Rectal smooth muscle tissue (tissue), 1 donor: Measurements from ENCODE around the gene BFSP2.
"Not testable (repeated sequence)": the region's sequence is repeated elsewhere in the genome, so short reads cannot be mapped to it uniquely, and the experiment has no call there.

Experiments
- H3K27ac ChIP-seq: one replicate; pipeline ENCODE4 v1.7.0; 2013; ENCODE audit warnings: low read depth, low read length, inconsistent platforms
- H3K27me3 ChIP-seq: one replicate; pipeline ENCODE4 v1.7.0; 2013; ENCODE audit warnings: low read length; ENCODE audit not compliant: control insufficient read depth, insufficient read depth
- H3K36me3 ChIP-seq: one replicate; pipeline ENCODE4 v1.7.0; 2013; ENCODE audit warnings: low read length; ENCODE audit not compliant: control insufficient read depth, insufficient read depth
- H3K4me1 ChIP-seq: one replicate; pipeline ENCODE4 v1.7.0; 2013; ENCODE audit warnings: low read length; ENCODE audit not compliant: control insufficient read depth, insufficient read depth
- H3K4me3 ChIP-seq: one replicate; pipeline ENCODE4 v1.7.0; 2013; ENCODE audit warnings: low read length
- H3K9ac ChIP-seq: one replicate; pipeline ENCODE4 v1.7.0; 2013; ENCODE audit warnings: low read length

The BFSP2 gene

DNA sequence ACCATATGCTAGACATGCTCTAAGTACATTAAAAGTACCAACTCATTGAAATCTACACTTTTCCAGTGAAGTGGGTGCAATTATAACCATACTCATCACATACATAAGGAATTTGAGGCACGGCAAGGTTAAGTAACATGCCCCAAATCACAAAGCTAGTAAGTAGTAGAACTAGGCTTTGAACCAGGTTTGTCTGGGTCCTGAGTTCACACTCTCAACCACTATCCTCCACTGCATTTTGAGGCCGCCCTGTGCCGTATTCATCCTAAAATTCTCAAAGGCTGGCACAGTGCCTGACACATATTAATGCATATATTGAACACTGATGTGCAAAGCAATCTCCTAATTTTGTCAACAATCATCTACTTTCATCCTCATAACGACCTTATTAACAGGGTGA is 104.9 kb downstream of the BFSP2 start:
- Histone ChIP-seq H3K27ac (no peak overlapping the region), H3K27me3 (no peaks in the 10 kb centered on the region), H3K4me3 (no peak overlapping the region), H3K4me1 (no peaks in the 10 kb centered on the region), H3K36me3 (no peaks in the 10 kb centered on the region), H3K9ac (no peak overlapping the region)

- no peak overlapping the region for H3K4me3 ChIP-seq
- H3K36me3 ChIP-seq: no peaks in the 10 kb centered on the region
- H3K27me3 ChIP-seq: no peaks in the 10 kb centered on the region
- H3K4me1 ChIP-seq: no peaks in the 10 kb centered on the region
- no peak overlapping the region for H3K27ac ChIP-seq
- H3K9ac ChIP-seq: no peak overlapping the region
Measured at GRCh38 chr3:133505813-133506212, 106.0 kb downstream of the BFSP2 start.

DNA sequence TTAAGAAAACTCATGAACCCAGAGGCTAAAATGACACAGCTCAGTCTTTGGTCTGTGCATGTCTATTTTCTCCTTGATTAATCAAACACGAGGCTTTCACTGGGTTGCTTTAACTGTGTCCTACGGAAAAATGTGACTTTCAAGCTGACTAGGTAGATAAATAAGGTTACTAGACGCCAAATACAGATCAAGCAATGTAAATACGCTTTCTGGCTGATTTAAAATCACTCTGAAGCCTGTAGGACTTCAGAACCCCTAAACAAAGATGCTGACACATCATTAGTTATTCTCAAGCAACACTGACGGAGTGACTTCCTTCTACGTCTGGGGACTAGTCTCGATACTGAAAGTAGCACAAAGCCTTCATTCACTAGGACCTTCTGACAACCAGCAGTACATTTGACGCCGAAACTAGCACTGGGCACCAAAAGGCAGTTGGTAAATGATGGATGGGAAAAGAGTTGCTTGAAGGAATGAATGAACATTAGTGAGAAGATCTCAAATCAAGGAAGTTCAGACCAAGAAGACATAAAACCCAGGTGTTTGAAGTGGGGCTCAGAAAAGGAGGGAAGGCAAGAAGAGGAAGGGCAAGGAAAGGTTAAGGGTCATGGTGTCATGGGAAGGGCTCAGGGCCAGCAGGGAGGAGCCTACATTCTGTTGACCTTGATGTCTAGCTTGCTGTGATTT is 106.5 kb downstream of the BFSP2 start:
- H3K27me3 ChIP-seq: no peaks in the 10 kb centered on the region
- no peak overlapping the region for H3K27ac ChIP-seq
- no peak overlapping the region for H3K4me3 ChIP-seq
- no peaks in the 10 kb centered on the region for H3K4me1 ChIP-seq
- H3K36me3 ChIP-seq: no peaks in the 10 kb centered on the region
- H3K9ac ChIP-seq: no peak overlapping the region

- no peaks in the 10 kb centered on the region for H3K27me3 ChIP-seq
- H3K36me3 ChIP-seq: no peaks in the 10 kb centered on the region
- no peaks in the 10 kb centered on the region for H3K4me1 ChIP-seq
- H3K4me3 ChIP-seq: no peak overlapping the region
- no peak overlapping the region for H3K9ac ChIP-seq
- H3K27ac ChIP-seq: no peak overlapping the region
Measured at GRCh38 chr3:133509488-133509887, 109.6 kb downstream of the BFSP2 start.

DNA sequence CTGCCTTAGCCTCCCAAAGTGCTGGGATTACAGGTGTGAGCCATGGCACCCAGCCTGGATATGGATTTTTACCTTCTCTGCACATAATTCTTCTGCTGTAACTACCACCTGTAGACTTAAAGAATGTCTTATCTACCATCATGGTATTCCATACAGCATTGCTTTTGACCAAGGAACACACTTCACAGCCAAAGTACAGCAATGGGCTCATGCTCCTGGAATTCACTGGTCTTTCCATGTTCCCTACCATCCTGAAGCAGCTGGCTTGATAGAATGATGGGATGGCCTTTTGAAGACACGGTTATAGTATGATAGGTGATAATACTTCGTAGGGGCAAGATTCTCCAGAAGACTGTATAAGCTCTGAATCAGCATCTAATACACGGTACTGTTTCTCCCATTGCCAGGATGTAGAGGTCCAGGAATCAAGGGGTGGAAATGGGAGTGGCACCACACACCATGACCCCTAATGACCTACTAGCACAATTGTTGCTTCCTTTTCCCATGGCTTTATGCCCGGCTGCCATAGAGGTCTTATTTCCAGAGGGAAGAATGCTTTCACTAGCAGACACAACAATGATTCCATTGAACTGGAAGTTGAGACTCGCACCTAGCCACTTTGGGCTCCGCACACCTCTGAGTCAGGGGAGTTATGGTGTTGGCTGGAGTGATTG is 112.7 kb downstream of the BFSP2 start:
- no peaks in the 10 kb centered on the region for H3K36me3 ChIP-seq
- H3K27me3 ChIP-seq: no peaks in the 10 kb centered on the region
- no peaks in the 10 kb centered on the region for H3K4me1 ChIP-seq
- H3K4me3 ChIP-seq: no peak overlapping the region
- no peak overlapping the region for H3K9ac ChIP-seq
- H3K27ac ChIP-seq: no peak overlapping the region

GRCh38 chr3:133514418-133514817 is 114.6 kb downstream of the BFSP2 start:
- no peaks in the 10 kb centered on the region for H3K4me1 ChIP-seq
- no peak overlapping the region for H3K4me3 ChIP-seq
- no peak overlapping the region for H3K9ac ChIP-seq
- H3K27me3 ChIP-seq: no peaks in the 10 kb centered on the region
- no peak overlapping the region for H3K27ac ChIP-seq
- no peaks in the 10 kb centered on the region for H3K36me3 ChIP-seq

DNA sequence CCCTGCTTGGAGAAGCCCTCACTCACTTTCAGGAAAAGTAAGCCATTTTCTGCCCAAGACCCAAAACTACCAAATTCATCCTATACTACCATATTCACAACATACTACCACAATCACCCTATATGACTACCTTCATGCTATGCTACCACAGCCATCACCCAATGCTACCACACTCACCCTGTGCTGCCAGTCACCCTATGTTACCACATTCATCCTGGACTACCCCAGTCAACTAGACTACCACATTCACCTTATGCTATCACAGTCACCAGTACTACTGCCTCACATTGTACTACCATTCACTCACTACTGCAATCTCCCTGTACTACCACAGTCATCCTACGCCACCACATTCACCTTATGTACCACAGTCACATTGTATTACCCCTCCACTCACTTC is 115.3 kb downstream of the BFSP2 start:
- H3K36me3 ChIP-seq: no peaks in the 10 kb centered on the region

DNA sequence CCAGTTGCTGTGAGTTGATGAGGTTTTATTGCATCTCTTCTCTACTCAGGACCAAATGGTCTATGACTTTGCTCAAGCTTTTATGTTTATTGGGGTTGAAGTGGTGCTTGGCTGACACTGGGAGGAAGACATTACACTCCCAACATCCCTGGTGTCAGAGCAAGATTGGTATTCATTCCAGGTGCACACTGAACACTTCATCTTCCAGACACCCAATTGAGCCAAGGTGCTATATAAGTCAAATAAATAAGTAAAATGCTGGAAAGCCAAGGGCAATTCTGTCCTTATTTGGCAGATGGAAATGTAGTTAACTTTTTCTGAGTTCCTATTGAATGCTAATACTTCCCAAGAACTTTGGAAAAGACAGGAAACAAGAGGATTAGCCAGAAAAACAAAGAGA is 120.4 kb downstream of the BFSP2 start:
- Histone ChIP-seq H3K36me3 (no peaks in the 10 kb centered on the region), H3K4me3 (no peak overlapping the region), H3K9ac (no peak overlapping the region), H3K4me1 (no peaks in the 10 kb centered on the region), H3K27ac (no peak overlapping the region), H3K27me3 (no peaks in the 10 kb centered on the region)

More for the DNA sequence above, 115.3 kb downstream of the BFSP2 start:
- Histone ChIP-seq H3K9ac (no peak overlapping the region), H3K4me1 (no peaks in the 10 kb centered on the region), H3K27ac (no peak overlapping the region), H3K4me3 (no peak overlapping the region), H3K27me3 (no peaks in the 10 kb centered on the region)

- H3K36me3 ChIP-seq, H3K4me3 ChIP-seq, H3K27me3 ChIP-seq, H3K9ac ChIP-seq, H3K4me1 ChIP-seq, H3K27ac ChIP-seq: not testable (repeated sequence)
Measured at GRCh38 chr3:133520938-133521337, 121.1 kb downstream of the BFSP2 start.

DNA sequence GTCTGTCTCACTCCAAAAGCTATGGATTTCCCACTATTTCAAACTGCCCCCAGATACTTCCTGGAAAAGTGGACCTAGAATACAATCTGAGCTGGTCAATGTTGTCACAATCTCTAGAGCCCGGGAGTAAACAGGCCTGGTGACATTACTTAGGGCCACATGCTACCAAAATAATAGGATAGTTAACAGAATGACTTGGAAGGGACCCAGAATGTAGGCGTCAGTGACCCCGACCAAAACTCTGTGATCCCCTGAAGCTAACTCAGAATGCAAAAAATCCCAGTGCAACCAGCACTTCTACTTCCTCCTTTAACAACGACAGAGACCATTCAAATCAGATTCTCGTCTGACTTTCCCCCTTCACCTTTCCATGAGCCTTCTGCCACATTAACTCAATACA is 122.1 kb downstream of the BFSP2 start:
- Histone ChIP-seq H3K9ac (no peak overlapping the region), H3K4me1 (no peaks in the 10 kb centered on the region), H3K27me3 (no peaks in the 10 kb centered on the region), H3K36me3 (no peaks in the 10 kb centered on the region), H3K4me3 (no peak overlapping the region), H3K27ac (no peak overlapping the region)

- not testable (repeated sequence) for H3K36me3 ChIP-seq, H3K9ac ChIP-seq, H3K4me1 ChIP-seq, H3K27me3 ChIP-seq, H3K4me3 ChIP-seq, H3K27ac ChIP-seq
Measured at GRCh38 chr3:133523758-133524157, 123.9 kb downstream of the BFSP2 start.
